ENCODE data around the gene RIMBP2.
A peak's percentile ranks its signal among the peaks of the same experiment; 100 is the strongest.

Gene RIMBP2

DNA sequence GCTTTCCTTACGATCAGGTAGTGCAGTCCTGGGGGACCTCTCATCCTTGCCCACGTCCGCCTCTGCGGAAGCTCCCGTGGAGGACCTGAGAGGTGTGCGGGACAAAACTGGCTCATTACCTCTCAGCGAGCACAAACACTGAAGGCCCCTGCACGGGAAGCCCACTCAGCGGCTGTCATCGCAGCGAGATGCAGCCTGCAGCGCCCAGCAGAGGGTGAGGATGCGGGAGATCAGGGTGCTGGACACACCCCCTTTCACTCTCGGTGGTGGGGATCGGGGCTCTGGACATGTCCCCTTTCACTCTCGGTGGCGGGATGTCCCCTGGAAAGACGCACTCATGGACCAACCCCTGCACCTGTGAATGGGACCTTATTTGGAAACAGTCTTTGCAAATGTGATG, 266.8 kb downstream of the RIMBP2 start:
- DNase-seq (ENCODE audit: low spot score) (no peak), FAIRE-seq (no peak)

DNA sequence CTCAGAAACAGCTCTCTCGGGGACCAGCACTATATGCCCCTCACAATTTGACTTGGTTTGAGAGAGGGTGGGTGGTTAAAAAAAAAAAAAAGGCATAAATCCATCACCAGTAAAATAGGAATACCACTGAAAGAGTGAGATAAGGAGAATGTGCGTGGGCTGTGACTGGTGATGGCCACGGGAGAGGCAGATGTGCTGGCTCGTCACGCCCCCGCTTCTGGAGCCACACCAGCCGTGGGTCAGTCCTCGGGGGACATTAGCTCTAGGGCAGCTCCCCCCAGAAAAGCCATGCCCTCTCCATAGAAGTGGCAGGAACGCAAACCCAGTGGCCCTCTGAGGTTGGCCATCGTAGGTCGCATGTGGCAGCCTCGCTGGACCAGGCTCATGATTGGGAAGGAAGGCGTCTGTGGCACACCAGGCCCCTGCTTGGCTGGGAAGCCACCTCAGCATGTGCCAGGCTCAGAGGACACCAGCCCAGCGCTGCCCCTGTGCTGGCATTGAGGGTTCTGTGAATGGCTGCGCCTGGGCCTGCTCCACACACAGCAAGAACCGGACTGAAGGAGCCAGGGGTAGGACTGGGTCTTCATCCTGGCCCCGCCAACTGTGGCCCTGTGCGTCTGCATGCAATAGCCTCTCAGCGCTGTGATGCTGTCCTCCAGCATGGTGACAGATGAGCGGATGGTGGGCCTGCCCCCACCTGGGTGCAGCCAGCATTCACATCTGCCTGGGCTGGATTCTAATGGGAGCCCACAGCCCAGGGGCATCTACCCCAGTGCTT, 267.9 kb downstream of the RIMBP2 start:
- no peak for DNase-seq (ENCODE audit: low spot score)
- no peak for FAIRE-seq

DNA sequence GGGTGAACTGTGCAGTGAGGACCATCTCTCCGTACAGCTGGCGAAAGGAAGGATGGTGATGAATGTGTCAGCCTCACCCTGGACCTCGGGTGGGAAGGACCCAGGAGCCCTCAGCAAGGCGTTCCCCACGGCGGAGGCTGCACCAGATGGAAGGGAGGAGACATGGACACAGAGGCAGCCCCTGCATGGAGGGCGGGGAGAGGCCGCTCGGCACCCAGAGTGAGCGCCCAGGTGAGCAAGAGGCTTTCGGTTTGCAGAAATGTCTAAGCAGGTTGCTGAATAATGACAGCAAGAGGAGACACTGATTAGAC, 268.5 kb downstream of the RIMBP2 start:
- DNase-seq (ENCODE audit: low spot score) = no peak

DNA sequence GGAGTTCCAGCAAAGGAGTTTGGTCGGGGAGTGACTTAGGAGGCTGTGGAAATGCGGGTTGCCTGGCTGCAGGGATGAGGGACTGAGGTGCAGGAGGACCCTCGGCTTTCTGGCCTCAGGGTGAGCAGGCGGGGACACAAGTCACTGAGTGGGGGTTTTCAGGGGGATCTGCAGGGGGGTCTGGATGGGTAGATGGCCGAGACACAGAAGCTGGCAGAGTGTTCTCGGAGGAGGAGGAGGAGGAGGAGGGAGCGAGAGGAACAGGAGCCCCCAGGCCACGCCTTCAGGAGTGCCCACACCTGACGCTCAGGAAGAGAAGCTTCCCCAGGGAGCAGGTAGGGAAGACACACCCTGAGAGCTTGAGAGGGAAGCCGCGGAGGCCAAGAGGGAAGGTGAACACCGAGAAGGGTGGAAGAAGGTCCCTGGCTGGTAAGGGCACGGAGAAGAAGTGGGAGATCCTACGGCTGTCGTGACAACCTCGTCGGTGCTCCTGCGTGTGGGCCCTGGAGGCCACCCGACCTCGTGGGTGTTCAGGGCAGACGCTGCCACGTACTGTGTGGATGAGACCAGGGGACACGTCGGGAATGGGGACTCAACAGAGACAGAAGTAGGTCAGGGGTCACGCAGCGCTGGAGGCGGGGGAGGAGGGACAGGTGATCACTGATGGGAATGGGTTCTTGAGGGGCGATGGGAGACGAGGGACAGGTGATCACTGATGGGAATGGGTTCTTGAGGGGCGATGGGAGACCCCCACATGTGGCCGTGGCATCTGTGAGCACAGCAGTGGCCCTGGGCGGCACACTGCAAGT, 269.0 kb downstream of the RIMBP2 start:
- FAIRE-seq = no peak

More for the DNA sequence above, 268.5 kb downstream of the RIMBP2 start:
- FAIRE-seq = no peak

DNA sequence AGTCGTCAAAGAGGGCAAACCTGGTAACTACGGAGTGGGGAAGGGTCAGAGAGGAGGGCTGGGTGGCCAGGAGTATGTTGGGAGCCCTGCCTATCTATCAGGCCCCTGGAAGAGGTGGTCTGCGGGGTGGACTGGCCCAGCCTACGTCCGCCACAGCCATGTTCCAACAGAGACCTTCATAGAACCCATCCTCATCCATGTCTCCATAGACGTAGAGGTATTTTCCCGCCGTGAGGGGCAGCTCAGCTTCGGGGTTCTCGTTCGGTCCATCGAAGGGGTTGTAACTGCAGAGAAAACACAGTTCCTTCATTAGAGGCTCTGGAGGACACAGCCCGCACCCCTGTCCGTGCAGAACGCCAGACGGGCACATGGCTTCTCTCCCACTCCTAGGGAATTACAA, 271.1 kb downstream of the RIMBP2 start:
- FAIRE-seq (no peak), DNase-seq (ENCODE audit: low spot score) (no peak)

More for the DNA sequence above, 269.0 kb downstream of the RIMBP2 start:
- DNase-seq (ENCODE audit: low spot score) = no peak

DNA sequence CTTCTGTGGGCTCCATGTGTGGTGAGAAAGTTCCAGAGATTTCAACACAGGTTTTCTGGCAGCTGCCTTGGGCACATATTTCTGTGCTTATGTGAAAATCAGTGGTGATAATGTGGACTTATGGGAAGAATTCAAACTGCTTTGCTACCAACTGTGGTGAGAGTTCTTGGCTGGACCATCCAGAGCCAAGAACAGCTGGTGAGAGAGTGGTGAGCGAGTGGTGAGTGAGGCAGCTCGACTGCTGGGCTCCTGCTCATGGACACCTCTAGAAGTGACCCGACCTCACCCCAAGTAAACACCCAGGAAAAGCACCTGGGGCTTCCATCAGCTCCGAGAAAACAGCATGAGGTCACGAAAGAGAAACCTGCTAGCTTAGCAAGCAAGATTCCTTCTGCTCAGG, 272.0 kb downstream of the RIMBP2 start:
- DNase-seq (ENCODE audit: low spot score) = no peak
- no peak for FAIRE-seq

DNA sequence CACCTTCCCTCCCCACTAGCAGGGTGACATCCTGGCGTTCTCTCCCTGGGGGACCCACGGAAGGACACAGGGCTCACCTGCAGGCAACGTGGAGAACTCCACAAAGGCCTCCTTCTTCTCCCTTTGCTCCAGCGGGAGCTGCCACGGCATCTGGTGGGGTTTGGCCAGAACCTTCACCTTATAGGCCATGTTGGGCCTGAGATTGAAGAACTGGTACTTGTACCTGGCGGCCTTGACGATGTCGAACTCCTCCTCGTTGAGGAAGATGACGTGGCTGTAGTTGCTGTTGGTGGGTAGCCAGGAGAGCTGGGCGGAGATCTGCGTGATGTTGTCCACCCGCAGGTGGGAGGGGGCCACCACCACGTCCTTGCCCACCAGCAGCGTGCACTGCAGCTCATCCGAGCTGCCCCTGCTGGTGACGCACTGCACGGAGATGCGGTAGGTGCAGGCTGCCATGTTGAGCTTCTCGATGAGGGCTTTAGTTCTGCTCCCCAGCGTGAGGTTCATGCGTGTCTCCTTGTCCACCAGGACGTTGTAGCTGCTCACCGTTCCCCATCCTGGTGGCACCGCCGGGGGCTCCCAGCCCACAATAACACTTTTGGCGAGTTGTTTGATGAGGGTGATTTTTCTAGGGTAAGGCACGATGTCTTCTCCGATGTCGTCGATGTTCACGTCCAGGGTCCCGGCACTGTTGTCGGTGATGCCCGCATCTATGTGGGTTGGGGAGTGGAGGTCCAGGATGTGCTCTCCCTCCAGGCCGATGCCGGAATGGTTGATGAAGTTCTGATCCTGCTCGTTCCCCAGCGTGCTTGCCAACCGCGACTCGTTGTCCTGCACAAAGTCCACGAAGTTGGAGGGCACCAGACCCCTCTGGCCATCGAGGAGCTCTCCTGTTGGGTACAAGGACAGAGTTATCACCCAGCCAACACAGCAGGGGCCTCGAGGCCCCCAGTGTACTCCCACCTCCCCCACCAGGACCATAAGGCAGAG, 274.0 kb downstream of the RIMBP2 start:
- FAIRE-seq (no peak), DNase-seq (ENCODE audit: low spot score) (no peak)

DNA sequence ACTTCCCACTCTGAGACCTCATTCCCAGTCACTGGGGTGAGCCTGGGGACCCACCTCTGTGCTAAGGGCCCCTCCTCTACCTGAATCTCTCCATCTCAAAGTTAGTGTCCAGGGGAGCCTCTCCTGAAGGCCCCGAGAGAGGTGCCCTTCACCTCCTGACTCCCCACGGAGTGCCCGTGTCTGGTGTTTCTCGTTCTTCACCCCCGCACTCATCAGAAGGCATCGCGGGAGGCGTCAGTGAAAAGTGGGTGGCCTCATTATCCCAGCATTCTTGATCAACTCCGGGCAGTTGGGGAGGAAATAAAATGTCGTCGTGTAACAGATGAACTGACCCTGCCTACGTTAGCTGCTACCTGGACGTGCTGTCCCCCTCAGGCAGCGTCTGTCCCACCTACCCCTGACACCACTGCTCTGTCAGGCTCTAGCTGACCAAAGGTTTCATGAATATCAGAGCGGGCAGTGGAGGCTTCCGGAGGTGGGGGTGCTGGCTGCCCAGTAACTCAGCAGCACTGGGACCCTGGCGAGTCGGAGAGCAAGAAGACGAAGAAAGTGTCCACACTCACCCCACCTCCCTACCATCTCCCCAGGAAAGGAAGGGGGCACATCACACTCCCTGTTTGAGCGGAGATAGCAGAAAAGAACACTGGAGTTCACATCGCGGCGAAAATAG, 275.6 kb downstream of the RIMBP2 start:
- FAIRE-seq = no peak

DNA sequence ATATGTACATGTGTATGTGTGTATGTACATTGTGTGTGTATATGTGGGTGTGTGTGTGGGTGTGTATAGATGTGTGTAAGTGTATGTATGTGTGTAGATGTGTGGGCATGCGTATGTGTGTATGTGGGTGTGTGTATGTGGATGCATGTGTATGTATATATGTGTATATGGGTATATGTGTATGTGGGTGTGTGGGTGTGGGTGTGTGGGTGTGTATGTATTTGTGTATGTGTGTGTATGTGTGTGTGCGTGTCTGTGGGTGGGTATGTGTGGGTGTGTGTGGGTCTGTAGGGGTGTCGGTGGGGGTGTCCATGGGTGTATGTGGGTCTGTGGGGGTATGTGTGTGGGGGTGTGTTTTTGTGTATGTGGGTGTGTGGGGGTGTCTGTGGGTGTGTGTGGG, 276.8 kb downstream of the RIMBP2 start:
- FAIRE-seq (peak; percentile 91), DNase-seq (ENCODE audit: low spot score) (no peak)

More for the DNA sequence above, 275.6 kb downstream of the RIMBP2 start:
- DNase-seq (ENCODE audit: low spot score) = no peak

DNA sequence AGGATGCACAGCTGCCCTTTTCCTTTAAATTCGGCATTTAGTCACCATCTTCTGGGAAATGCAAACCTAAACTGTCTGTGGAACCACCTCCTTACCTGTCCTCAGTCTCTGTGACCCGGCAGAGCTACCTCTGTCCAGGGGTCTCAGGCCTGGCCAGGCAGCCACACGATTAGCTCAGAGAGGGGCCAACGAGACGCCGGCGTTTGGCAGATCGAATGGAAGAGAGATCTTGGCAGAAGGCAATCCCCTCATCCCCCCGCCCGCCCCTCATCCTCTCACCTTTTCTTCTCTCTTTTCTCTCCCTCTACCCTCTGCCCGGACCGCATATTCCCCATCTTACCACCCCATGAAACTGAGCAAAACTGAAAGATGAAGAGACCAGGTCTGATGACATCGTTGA, 277.4 kb downstream of the RIMBP2 start:
- no peak for FAIRE-seq
- no peak for DNase-seq (ENCODE audit: low spot score)

DNA sequence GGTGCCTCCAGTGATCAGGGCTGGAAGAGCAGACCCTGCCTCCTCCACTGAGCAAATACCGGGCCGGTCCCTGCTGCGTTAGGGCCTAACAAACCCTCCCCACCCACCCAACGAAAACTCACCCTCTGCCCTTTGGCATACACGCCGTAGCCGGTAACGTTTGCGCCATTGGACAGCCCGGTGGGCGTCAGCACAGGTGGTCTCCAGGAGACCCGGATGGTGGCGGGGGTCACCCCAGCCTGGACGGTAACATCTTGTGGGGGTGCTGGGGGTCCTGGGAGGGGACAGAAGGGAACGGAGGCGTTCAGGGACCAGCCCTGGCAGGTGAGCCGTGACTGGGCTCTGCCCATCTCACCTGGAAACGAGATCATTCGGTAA, 277.9 kb downstream of the RIMBP2 start:
- FAIRE-seq = no peak
- no peak for DNase-seq (ENCODE audit: low spot score)

DNA sequence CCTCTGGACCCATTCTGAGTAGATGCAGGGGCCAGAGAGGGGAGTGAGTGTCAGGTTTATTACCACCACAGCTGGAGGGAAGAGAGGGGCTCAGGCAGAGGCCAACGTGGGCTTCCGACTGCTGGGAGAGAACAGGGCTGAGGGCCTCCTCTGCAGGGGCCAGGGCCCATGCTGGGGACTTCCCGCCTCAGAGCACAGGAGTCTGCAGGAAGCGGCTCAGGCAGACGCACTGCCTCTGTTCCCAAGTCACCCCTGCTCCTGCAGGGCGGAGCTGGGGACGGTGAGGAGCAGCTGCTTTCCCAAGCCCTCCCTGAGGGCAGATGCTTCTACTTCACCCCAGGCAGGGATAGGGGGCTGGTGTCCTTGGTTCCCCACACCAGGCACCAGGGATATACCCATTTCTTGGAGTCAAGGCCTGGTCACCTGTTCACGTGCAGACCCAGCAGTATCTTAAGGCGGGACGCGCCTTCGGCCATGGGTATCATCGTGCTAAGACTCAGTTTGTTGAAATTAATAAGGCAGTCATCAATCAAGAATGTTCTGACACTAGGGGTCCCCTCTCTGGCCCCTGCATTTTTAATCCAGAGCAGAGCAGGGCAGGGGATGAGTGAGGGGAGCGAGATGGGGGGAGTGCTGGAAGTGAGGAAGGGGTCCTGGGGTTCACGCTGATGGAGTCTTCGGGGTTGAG, 278.4 kb downstream of the RIMBP2 start:
- DNase-seq (ENCODE audit: low spot score) (no peak), FAIRE-seq (no peak)

DNA sequence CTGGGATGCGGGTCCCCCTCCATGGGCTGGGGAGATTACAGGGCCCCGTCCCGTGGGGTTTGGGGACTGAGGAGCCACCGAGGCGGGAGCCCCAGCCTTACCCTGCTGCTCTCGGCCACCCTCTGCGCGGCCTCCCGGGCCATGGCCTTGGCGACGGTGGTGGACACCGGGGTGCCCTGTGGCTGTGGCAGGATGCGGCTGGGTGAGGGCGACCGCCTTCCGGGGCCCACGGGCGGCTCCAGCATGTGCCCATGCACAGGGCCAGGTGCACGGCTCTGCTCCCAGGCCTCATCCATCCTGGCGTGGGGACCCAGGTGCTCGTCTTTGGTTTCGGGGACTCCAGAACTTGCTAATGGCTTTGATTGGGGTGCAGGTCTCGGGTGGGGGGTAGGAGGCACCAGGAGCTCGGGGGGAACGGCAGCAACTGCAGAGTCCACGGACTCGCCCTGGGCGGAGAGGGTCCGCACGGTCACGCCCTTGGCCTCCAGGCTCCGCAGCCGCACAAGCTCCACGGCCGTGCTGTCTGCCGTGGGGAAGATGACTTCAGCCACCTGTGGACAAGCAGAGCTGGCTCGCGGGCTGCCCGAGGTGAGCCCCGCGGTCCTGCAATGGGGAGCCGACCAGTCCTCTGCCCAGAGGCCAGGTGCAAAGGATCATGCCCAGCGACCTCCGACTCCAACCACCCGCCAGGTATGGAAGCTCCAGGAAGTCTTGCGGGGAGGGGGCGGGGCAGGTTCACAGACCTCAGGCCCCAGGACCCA, 279.2 kb downstream of the RIMBP2 start:
- FAIRE-seq (no peak), DNase-seq (ENCODE audit: low spot score) (no peak)

DNA sequence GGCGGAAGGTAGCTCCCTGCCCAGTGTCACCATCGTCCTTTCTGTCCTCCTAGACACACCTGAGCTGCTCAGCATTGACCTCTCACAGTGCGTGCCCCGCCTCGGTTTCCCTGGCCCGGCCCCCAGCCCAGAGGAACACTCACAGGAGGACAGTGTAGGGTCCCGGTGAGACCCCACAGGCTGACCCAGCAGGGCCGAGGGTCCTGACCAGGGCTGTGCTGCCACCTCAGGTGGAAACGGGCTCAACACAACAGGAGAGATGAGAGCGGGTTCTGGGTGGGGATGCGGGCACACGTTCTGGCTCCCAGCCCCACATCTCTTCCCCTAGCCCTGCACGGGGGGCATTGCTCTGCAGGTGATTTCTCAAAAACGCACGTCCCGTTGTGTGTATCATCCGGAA, 280.3 kb downstream of the RIMBP2 start:
- FAIRE-seq = no peak

DNA sequence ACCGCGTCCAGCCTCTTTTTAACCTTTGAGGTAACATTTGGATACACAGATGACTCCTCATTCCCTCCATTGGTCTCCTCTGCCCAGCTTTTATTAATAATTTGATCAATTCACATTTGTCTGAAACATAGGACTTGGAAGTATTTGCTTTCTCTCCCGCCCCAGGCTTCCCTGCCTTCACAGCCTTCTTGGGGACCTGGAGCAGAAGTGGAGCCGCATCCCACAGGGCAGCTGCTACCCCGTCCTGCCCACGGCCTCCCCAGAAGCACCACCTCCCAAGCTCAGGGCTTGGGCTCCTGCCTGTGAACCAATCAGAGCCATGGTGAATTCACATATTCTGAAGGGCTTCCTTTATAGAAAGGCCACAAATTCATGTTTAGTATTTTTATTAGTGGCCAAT, 280.8 kb downstream of the RIMBP2 start:
- DNase-seq (ENCODE audit: low spot score) = no peak
- no peak for FAIRE-seq

More for the DNA sequence above, 280.3 kb downstream of the RIMBP2 start:
- DNase-seq (ENCODE audit: low spot score) = no peak

DNA sequence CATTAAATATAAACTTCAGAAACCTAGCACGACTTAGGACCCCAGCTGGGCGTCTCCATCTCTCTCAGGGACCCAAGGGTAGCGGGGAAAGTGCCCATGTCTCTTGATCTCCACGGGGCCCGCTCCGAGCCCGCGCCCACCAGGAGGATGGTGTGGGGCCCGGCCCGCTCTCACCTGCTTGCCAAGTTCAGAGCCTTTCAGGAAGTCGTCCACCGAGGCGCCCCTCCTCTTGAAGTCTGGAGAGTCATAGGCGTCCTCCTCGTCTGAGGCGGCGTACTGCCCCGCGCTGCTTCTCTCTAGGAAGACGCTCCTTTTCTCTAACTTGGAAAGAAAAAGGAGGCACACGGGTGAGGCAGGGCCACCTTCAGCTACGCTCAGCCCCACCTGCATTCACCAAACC, 281.5 kb downstream of the RIMBP2 start:
- DNase-seq (ENCODE audit: low spot score) (no peak), FAIRE-seq (no peak)

DNA sequence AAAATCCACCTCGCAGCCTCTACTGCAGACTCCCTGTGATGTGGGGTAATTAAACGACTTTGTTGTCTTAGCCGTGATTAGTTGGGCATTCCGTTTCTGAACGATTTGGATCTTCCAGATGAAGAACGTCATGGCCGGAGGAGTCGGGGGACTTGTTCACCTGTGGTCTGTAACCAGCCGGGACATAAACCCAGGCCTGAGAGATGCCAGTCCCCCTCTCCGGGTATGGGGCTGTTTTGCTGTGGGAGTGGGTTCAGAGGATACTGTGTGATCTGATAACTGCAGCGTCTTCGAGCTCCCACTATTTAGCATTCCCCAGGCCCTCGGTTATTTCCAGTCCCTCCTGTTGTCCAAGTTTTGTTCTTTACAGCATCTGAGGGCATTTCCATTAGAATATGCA, 282.3 kb downstream of the RIMBP2 start:
- DNase-seq (ENCODE audit: low spot score) = no peak

DNA sequence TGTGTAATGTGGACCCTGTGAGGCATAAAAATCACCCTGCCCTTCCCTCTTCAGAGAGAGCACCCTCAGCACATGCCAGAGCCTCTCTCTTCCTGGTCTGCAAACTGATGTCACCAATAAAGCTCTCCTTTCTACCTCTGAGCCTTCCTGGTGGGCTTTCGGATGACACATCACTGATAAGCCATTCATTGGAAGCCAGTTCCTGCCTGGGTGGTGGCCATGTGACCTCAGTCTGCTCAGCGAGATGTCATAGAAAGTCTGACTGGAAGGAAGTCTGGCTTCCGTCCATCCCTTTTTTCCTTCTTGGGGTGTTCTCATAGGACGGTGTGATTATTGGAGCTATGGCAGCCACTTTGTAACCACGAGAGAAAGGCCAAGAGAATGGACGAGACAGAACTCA, 282.7 kb downstream of the RIMBP2 start:
- FAIRE-seq (no peak), DNase-seq (ENCODE audit: low spot score) (no peak)

More for the DNA sequence above, 282.3 kb downstream of the RIMBP2 start:
- no peak for FAIRE-seq

DNA sequence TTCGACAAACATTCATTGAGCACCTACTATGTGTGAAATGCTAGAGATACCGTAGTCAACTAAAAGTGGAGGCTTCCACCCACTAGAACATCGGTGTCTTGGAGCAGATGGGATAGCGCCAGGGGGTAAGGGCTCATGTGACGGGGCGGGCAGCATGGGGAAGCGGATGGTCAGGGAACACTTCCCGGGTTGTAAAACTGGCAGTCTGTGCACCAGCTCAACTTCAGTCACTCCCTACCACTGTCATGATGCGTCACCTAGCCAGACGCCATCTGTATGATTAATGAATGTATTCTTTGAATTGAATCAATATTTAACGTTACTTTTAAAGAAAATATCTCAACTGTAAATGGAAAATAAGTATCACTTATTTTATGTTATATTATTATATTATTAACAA, 284.9 kb downstream of the RIMBP2 start:
- no peak for DNase-seq (ENCODE audit: low spot score)
- no peak for FAIRE-seq

Data from urothelium cell line (cell line).